BE2C (cell line): ENCODE measurements around the gene ARHGEF4.

Experiments used
- DNase-seq: peaks from one replicate; pipeline ENCODE4 v3.0.0-alpha.2; 2020
- H3K27me3 ChIP-seq: fragments of 250-450 bp; sonication (Bioruptor Pico); 2 replicates; pipeline ENCODE4 v1.5.1; 2020; ENCODE audit warnings: mild to moderate bottlenecking
- H3K36me3 ChIP-seq: fragments of 250-450 bp; sonication (Bioruptor Pico); 2 replicates; pipeline ENCODE4 v1.5.1; 2020; ENCODE audit warnings: mild to moderate bottlenecking
- H3K4me1 ChIP-seq: fragments of 250-450 bp; sonication (Bioruptor Pico); 2 replicates; pipeline ENCODE4 v1.5.1; 2020
- H3K4me3 ChIP-seq: 2 replicates; pipeline ENCODE4 v1.5.1; 2011; ENCODE audit warnings: low read depth, low read length
- H3K9me3 ChIP-seq: fragments of 250-450 bp; sonication (Bioruptor Pico); 2 replicates; pipeline ENCODE4 v1.5.1; 2020
- TF ChIP-seq, protein P1 (sequence below): IDR thresholded peaks from 2 replicates; pipeline ENCODE4 v1.5.1; 2012; ENCODE audit warnings: mild to moderate bottlenecking, low read depth, low read length

ARHGEF4 gene

DNA sequence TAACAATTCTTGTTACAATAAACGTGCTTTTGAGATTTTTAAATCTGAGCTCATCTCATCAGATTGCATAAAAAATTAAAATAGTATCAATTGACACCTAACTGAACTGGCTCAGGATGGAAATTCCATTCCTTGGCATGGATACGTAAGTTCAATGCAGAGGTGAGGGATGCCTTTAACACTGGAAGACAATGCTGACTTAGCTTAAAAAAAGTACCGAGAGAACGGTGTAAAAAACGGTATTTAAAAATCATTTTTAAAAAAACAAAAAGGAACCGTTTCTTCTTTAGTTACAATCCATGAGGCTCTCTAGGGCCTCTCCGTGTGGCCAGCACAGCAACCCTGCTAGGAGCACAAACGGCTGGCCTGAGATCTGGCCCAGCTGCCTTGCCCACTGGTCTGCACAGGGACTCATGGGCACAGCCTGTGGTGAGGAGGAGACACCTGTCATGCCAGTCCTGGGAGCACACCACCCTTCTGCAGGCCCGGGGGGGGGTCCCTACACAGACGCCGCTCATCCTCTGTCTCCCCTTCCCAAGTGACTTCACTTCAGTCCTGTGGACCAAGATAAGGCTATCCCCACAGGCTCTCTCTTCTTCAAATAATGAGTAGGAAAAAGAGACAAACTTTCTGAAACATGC, 211.3 kb downstream of the ARHGEF4 start:
- no peak overlapping the region for H3K4me3 ChIP-seq
- no peaks in the 10 kb centered on the region for H3K9me3 ChIP-seq
- no peak for DNase-seq
- H3K27me3 ChIP-seq: no peaks in the 10 kb centered on the region
- TF ChIP-seq, protein P1, sequence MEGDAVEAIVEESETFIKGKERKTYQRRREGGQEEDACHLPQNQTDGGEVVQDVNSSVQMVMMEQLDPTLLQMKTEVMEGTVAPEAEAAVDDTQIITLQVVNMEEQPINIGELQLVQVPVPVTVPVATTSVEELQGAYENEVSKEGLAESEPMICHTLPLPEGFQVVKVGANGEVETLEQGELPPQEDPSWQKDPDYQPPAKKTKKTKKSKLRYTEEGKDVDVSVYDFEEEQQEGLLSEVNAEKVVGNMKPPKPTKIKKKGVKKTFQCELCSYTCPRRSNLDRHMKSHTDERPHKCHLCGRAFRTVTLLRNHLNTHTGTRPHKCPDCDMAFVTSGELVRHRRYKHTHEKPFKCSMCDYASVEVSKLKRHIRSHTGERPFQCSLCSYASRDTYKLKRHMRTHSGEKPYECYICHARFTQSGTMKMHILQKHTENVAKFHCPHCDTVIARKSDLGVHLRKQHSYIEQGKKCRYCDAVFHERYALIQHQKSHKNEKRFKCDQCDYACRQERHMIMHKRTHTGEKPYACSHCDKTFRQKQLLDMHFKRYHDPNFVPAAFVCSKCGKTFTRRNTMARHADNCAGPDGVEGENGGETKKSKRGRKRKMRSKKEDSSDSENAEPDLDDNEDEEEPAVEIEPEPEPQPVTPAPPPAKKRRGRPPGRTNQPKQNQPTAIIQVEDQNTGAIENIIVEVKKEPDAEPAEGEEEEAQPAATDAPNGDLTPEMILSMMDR: no peak
- no peaks in the 10 kb centered on the region for H3K4me1 ChIP-seq
- H3K36me3 ChIP-seq: peaks cover 7% of the 10 kb centered on the region

DNA sequence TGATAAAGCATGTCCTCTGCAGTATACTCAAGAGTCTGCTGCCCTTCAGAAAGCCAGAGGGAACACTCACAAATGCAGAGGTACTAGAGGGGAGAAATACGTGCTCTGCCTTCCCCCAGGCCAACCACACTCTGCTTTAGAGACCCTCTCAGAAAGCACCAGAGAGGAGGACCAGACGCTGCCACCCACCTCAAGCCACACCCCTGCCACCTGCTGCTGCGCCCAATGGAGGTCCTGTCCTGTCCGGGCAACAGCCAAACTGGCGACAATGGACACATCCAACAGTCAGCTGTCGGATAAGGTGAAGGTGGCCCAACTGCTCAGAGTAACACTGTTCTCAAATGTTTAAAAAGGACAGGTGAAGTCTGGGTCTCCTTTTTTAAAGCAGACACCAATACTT, 211.9 kb downstream of the ARHGEF4 start:
- Histone ChIP-seq H3K36me3 (peaks cover 7% of the 10 kb centered on the region), H3K4me1 (no peaks in the 10 kb centered on the region), H3K27me3 (no peaks in the 10 kb centered on the region), H3K9me3 (no peaks in the 10 kb centered on the region), H3K4me3 (no peak overlapping the region)
- TF ChIP-seq, protein P1: no peak
- no peak for DNase-seq

DNA sequence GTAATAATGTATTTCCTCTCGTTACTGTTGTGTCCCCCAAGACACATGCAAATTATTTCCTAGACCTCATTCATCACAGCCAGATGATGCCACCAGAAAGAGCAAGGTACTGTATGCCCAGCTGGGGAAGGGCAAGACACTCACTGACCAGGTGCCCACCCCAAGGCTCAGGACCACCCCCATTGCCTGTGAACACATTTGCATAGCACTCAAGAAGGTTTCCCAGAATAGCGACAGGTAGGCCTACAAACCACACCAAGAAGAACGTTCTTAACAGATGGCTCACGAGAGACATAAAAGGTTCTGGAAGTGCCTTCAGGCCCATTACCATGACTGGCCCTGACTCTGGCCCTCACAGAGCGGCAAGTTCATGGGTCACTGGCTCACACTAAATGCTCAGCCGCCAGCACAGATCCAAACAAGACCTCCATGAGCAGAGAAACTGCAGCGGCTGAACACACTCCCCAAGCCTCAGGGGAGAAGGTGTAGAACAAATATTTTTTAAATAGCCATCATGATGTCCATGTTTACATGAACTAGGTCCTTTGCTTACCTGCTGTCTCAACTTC, 212.5 kb downstream of the ARHGEF4 start:
- H3K27me3 ChIP-seq: no peaks in the 10 kb centered on the region
- no peaks in the 10 kb centered on the region for H3K4me1 ChIP-seq
- H3K36me3 ChIP-seq: peaks cover 7% of the 10 kb centered on the region
- no peaks in the 10 kb centered on the region for H3K9me3 ChIP-seq
- TF ChIP-seq, protein P1: no peak
- no peak overlapping the region for H3K4me3 ChIP-seq
- DNase-seq: no peak

DNA sequence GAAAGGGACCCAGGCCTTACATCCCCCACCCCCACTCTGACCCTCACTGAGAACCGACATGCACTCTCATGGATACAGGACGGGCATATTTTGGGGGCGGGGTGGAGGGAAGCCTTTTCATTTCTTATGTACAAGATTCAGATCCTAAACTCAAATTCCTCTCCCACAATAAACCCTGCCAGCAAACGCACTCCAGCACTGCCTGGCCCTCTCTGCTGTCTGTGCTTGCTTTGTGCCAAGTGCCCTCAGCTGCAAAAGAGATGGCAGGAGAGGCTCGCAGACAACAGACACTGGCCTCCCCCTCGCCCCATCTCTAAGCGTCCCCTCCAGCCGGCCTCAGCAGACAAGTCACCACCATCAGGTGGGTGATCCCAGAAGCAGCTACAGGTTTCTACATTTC, 214.2 kb downstream of the ARHGEF4 start:
- H3K36me3 ChIP-seq: peaks cover 7% of the 10 kb centered on the region
- H3K9me3 ChIP-seq: no peaks in the 10 kb centered on the region
- DNase-seq: no peak
- H3K4me3 ChIP-seq: no peak overlapping the region
- no peaks in the 10 kb centered on the region for H3K4me1 ChIP-seq
- TF ChIP-seq, protein P1: no peak
- H3K27me3 ChIP-seq: no peaks in the 10 kb centered on the region

DNA sequence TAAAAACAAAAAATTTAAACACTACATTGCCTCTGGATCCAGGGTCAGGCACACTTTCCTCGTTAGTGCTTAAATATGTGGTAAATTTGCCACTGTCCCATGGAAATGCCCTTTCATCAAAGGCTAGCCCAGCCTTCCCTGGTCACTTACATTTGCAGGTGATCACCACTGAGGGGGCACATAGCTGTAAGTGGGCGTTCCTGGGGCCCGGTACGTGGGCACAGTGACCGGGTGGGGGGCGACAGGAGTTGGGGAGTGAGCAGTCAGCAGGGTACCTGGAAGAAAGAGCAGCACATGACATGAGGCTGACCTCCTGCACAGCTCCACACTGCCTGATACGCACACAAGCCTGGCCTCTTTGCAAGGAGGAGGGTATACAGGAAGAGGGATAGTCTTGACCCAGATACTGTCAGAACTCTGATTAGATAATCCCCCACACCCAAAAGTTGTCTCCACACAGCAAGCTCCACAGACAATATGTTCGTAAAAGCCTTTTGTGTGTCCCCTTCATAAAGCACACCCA, 216.1 kb downstream of the ARHGEF4 start:
- no peaks in the 10 kb centered on the region for H3K9me3 ChIP-seq
- TF ChIP-seq, protein P1: no peak
- H3K36me3 ChIP-seq: peaks cover 3% of the 10 kb centered on the region
- no peak for DNase-seq
- no peaks in the 10 kb centered on the region for H3K27me3 ChIP-seq
- no peaks in the 10 kb centered on the region for H3K4me1 ChIP-seq
- H3K4me3 ChIP-seq: no peak overlapping the region

DNA sequence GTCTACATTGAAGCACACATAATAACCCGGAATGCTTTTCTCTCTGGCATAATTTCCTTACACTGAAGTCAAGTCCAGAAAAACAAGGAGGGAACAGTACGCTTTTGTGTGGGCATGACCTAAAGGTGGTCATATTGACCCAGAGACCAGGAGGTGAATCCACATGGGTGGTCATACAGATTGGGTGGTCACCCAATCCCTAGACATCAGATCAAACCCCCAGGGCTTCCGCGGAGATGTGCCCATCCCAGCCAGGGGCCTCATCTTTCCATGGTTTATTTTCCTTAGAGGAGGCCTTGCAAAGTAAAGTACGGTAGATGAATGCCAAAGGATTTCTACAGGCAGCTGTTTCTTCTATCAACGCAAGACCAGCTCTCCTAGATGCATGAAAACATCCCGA, 217.8 kb downstream of the ARHGEF4 start:
- H3K4me1 ChIP-seq: no peaks in the 10 kb centered on the region
- H3K36me3 ChIP-seq: peaks cover 3% of the 10 kb centered on the region
- no peaks in the 10 kb centered on the region for H3K27me3 ChIP-seq
- no peak for DNase-seq
- TF ChIP-seq, protein P1: no peak
- no peak overlapping the region for H3K4me3 ChIP-seq
- H3K9me3 ChIP-seq: no peaks in the 10 kb centered on the region
